ENCODE measurements around the gene PKNOX1. TPM values are rescaled to one million over a fixed set of nuclear protein-coding genes. Genes with fewer than 3 reads are reported as not detected.
A peak's percentile ranks its signal among the peaks of the same experiment; 100 is the strongest.

PKNOX1 gene
- total and polyA plus RNA-seq, 8 donors = 4.9 to 88.7 (median 15.4) TPM

DNA sequence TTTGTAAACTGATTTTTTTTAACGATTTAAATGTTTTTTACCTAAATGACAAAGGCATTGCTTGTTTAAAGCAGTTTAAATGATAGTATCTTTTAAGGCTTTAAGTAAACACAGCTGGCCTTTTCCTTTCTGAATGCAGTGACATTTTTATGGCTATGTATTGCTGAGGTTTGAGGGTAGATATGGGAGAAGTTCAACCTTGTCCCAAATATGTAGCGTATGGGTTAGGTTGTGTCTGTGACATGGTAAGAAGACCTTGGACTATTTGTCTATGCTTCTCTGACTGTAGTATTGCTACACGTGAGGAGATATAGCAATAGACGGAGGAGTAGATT lies 32.5 kb downstream of the PKNOX1 start:
- no peaks in the 10 kb centered on the region for H3K27me3 ChIP-seq
- H3K27ac ChIP-seq = peak overlapping the region in 1 of 5 donors; percentile 20
- intact Hi-C loops (cut with DNase I; ENCODE audit: low total_unique reads) = loop anchor here (10.0 kb wide), 1 partner anchor 668 kb away; no protein-coding TSS in a partner anchor
- H3K9me3 ChIP-seq = no peaks in the 10 kb centered on the region
- WGBS, 5 donors = 51 to 71% (median 55%) methylated on average over 4 of the region's 4 CpGs
- TF ChIP-seq, protein P1, sequence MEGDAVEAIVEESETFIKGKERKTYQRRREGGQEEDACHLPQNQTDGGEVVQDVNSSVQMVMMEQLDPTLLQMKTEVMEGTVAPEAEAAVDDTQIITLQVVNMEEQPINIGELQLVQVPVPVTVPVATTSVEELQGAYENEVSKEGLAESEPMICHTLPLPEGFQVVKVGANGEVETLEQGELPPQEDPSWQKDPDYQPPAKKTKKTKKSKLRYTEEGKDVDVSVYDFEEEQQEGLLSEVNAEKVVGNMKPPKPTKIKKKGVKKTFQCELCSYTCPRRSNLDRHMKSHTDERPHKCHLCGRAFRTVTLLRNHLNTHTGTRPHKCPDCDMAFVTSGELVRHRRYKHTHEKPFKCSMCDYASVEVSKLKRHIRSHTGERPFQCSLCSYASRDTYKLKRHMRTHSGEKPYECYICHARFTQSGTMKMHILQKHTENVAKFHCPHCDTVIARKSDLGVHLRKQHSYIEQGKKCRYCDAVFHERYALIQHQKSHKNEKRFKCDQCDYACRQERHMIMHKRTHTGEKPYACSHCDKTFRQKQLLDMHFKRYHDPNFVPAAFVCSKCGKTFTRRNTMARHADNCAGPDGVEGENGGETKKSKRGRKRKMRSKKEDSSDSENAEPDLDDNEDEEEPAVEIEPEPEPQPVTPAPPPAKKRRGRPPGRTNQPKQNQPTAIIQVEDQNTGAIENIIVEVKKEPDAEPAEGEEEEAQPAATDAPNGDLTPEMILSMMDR (IDR thresholded peaks at IDR 0.05) = no peak
- no peak for TF ChIP-seq EP300 (IDR thresholded peaks at IDR 0.05)
- TF ChIP-seq POLR2AphosphoS5 (IDR thresholded peaks at IDR 0.05) = no peak
- TF ChIP-seq POLR2A (IDR thresholded peaks at IDR 0.05) = no peak
- DNase-seq = peak in 1 of 2 donors; percentile 17
- no peak overlapping the region for H3K4me3 ChIP-seq
- peaks cover 8 to 71% (median 65%) of the 10 kb centered on the region in 4 donors for H3K36me3 ChIP-seq
- H3K4me1 ChIP-seq = peaks cover 0 to 12% (median 0%) of the 10 kb centered on the region in 4 donors

DNA sequence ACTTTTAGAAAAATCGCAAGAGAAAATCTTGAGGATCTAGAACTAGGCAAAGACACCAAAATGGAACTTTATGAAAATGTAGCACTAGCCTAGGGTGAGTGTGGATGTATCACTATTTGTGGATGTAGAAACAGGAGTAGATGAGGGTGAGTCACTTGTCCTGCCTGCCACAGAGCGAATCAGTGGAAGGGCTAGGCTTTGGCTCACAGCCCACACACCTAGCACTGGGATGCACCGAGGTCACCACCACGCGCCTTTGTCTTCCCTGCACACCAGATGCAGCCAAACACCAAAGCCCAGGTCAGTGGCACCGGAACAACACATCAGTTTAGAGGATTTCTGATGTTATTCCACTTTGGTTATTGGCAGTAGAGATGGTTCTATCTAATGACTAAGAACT lies 38.2 kb downstream of the PKNOX1 start:
- DNase-seq = no peak
- Histone ChIP-seq H3K27me3 (no peaks in the 10 kb centered on the region), H3K9me3 (no peaks in the 10 kb centered on the region), H3K27ac (no peak overlapping the region), H3K4me3 (no peak overlapping the region), H3K4me1 (no peaks in the 10 kb centered on the region), H3K36me3 (peaks cover 30 to 95% (median 90%) of the 10 kb centered on the region in 4 donors)
- 88 to 91% (median 89%) methylated on average over 6 of the region's 6 CpGs for WGBS, 5 donors
- TF ChIP-seq EP300 (IDR thresholded peaks at IDR 0.05) (no peak), POLR2AphosphoS5 (IDR thresholded peaks at IDR 0.05) (no peak), POLR2A (IDR thresholded peaks at IDR 0.05) (no peak)
- TF ChIP-seq, protein P1 (IDR thresholded peaks at IDR 0.05) = no peak
- intact Hi-C loops (cut with DNase I; ENCODE audit: low total_unique reads) = no loop called here

DNA sequence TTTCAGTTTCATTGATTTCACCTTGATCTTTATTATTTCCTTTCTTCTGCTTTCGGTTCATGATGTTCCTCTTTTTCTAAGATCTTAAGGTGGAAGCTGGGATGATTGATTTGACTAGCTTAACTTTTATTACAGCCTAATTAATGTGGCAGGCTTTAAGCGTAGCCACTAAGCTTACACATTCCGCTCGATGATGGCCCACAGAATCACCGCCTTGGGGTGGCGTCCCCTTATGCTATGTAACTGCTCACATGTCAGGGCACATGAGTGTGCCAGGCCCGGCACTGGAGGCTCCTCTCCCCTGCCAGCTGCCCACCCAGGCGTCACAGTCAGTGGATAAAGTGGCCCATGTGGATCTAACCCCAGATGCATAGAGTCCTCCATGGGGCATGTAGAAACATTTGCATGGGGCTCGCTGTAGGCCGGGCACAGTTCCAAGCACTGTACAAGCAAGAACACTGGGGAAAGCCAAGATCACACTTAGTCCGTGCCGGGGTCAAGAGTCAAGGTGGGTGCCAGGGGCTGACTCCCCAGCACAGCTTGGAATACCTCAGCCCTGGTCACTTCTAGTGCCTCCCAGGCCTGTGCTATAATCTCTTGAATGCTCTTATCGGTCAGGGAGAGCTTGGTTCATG lies 41.7 kb downstream of the PKNOX1 start:
- no peaks in the 10 kb centered on the region for H3K4me1 ChIP-seq
- DNase-seq = no peak
- 83 to 94% (median 85%) methylated on average over 13 of the region's 13 CpGs for WGBS, 5 donors
- H3K4me3 ChIP-seq = no peak overlapping the region
- no peak overlapping the region for H3K27ac ChIP-seq
- peaks cover 27 to 94% (median 88%) of the 10 kb centered on the region in 4 donors for H3K36me3 ChIP-seq
- intact Hi-C loops (cut with DNase I; ENCODE audit: low total_unique reads) = no loop called here
- H3K27me3 ChIP-seq = no peaks in the 10 kb centered on the region
- TF ChIP-seq POLR2AphosphoS5 (IDR thresholded peaks at IDR 0.05) (no peak), EP300 (IDR thresholded peaks at IDR 0.05) (no peak), POLR2A (IDR thresholded peaks at IDR 0.05) (no peak)
- TF ChIP-seq, protein P1 (IDR thresholded peaks at IDR 0.05) = no peak
- H3K9me3 ChIP-seq = no peaks in the 10 kb centered on the region

DNA sequence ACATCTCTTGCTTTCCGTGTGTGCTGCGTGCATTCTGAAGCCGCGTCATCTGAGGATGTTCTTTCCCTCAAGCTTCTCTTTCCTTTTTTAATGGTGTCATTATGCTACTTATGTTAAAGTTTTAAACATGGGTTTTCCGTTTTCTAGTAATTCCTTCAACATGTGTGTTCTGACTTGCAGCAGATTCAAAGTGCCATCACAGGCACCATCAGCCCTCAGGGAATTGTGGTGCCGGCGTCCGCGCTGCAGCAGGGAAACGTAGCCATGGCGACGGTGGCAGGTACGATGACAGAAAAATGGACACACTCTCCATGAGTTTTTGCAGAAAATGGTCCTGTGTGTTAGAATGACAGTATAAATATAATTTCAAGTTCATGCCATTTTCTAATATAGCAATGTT lies 42.4 kb downstream of the PKNOX1 start:
- 94 to 98% (median 96%) methylated on average over 13 of the region's 13 CpGs for WGBS, 5 donors
- H3K27me3 ChIP-seq = no peaks in the 10 kb centered on the region
- no peak for DNase-seq
- H3K4me3 ChIP-seq = no peak overlapping the region
- H3K9me3 ChIP-seq = no peaks in the 10 kb centered on the region
- no peaks in the 10 kb centered on the region for H3K4me1 ChIP-seq
- no peak overlapping the region for H3K27ac ChIP-seq
- intact Hi-C loops (cut with DNase I; ENCODE audit: low total_unique reads) = no loop called here
- H3K36me3 ChIP-seq = peaks cover 29 to 94% (median 88%) of the 10 kb centered on the region in 4 donors
- TF ChIP-seq EP300 (IDR thresholded peaks at IDR 0.05) = no peak

DNA sequence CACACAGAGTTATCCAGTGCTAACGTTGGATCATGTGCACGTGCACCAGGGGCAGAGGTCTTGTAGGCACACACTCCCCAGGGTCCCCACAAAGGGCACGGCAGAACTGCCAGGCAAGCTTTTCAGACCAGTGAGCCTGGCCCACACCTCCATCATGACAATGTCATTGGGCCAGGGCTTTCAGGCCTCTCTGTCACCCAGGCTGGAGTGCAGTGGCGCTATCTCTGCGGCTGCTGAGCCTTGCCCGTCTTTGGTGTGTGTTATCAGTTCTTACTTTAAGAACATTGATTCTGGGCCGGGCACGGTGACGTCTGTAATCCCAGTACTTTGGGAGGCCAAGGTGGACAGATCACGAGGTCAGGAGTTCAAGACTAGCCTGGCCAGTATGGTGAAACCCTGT lies 44.2 kb downstream of the PKNOX1 start:
- Histone ChIP-seq H3K36me3 (peaks cover 31 to 94% (median 88%) of the 10 kb centered on the region in 4 donors), H3K27me3 (no peaks in the 10 kb centered on the region), H3K4me3 (no peak overlapping the region), H3K9me3 (no peaks in the 10 kb centered on the region), H3K4me1 (no peaks in the 10 kb centered on the region), H3K27ac (no peak overlapping the region)
- TF ChIP-seq POLR2AphosphoS5 (IDR thresholded peaks at IDR 0.05) = no peak
- TF ChIP-seq EP300 (IDR thresholded peaks at IDR 0.05) = no peak
- no peak for TF ChIP-seq POLR2A (IDR thresholded peaks at IDR 0.05)
- TF ChIP-seq, protein P1 (IDR thresholded peaks at IDR 0.05) = no peak
- intact Hi-C loops (cut with DNase I; ENCODE audit: low total_unique reads) = no loop called here
- no peak for DNase-seq
- WGBS, 5 donors = 83 to 94% (median 84%) methylated on average over 5 to 10 of the region's 10 CpGs
